H9 (cell line): ENCODE data around the gene NPAS1. TPM values are rescaled to one million over a fixed set of nuclear protein-coding genes. Genes with fewer than 3 reads are reported as not detected.

ENCODE experiments used
- DNase-seq: peaks from one replicate; pipeline ENCODE4 v3.0.0-alpha.2; 2017
- H2AFZ ChIP-seq: one replicate; pipeline ENCODE4 v1.6.1; 2013; ENCODE audit warnings: mild to moderate bottlenecking, low read length, control low read depth, moderate library complexity
- H2AK5ac ChIP-seq: 2 replicates; pipeline ENCODE4 v1.6.1; 2013; ENCODE audit warnings: low read length, control low read depth, mixed read lengths; ENCODE audit not compliant: insufficient read length
- H2BK120ac ChIP-seq: one replicate; pipeline ENCODE4 v1.6.1; 2013; ENCODE audit warnings: low read depth, mild to moderate bottlenecking, low read length, control low read depth, inconsistent platforms; ENCODE audit not compliant: poor library complexity, severe bottlenecking
- H2BK12ac ChIP-seq: 2 replicates; pipeline ENCODE4 v1.6.1; 2013; ENCODE audit warnings: low read length, control low read depth, mixed read lengths, low read depth; ENCODE audit not compliant: insufficient read length
- H2BK15ac ChIP-seq: 2 replicates; pipeline ENCODE4 v1.6.1; 2013; ENCODE audit warnings: low read depth, low read length, control low read depth
- H2BK20ac ChIP-seq: one replicate; pipeline ENCODE4 v1.6.1; 2013; ENCODE audit warnings: low read depth, mild to moderate bottlenecking, low read length, control low read depth, inconsistent platforms; ENCODE audit not compliant: poor library complexity, severe bottlenecking
- H2BK5ac ChIP-seq: 2 replicates; pipeline ENCODE4 v1.6.1; 2013; ENCODE audit warnings: low read length, control low read depth, mixed read lengths; ENCODE audit not compliant: insufficient read length
- H3K14ac ChIP-seq: 2 replicates; pipeline ENCODE4 v1.6.1; 2013; ENCODE audit warnings: low read length, control low read depth; ENCODE audit not compliant: insufficient read depth
- H3K18ac ChIP-seq: 2 replicates; pipeline ENCODE4 v1.6.1; 2013; ENCODE audit warnings: low read depth, mild to moderate bottlenecking, mixed read lengths, low read length, control low read depth; ENCODE audit not compliant: insufficient read length
- H3K23ac ChIP-seq: 2 replicates; pipeline ENCODE4 v1.6.1; 2013; ENCODE audit warnings: low read length, control low read depth, mixed read lengths, low read depth; ENCODE audit not compliant: insufficient read length
- H3K23me2 ChIP-seq: 2 replicates; pipeline ENCODE4 v1.6.1; 2013; ENCODE audit warnings: low read depth, mild to moderate bottlenecking, mixed read lengths, low read length, control low read depth; ENCODE audit not compliant: insufficient read length, poor library complexity, severe bottlenecking
- H3K27ac ChIP-seq: 2 replicates; pipeline ENCODE4 v1.5.1; 2013; ENCODE audit warnings: low read length, control low read depth, mixed read lengths, low read depth; ENCODE audit not compliant: insufficient read length
- H3K27me3 ChIP-seq: 2 replicates; pipeline ENCODE4 v1.6.1; 2013; ENCODE audit warnings: low read length, control low read depth, inconsistent platforms; ENCODE audit not compliant: insufficient read depth
- H3K4ac ChIP-seq: 2 replicates; pipeline ENCODE4 v1.6.1; 2013; ENCODE audit warnings: low read depth, mild to moderate bottlenecking, control low read depth, inconsistent platforms, low read length, moderate library complexity
- H3K4me1 ChIP-seq: 2 replicates; pipeline ENCODE4 v1.6.1; 2013; ENCODE audit warnings: low read length, control low read depth, inconsistent platforms; ENCODE audit not compliant: insufficient read depth
- H3K4me2 ChIP-seq: 2 replicates; pipeline ENCODE4 v1.6.1; 2013; ENCODE audit warnings: low read length, control low read depth, mixed read lengths; ENCODE audit not compliant: insufficient read length, insufficient read depth
- H3K56ac ChIP-seq: 2 replicates; pipeline ENCODE4 v1.6.1; 2013; ENCODE audit warnings: low read depth, mild to moderate bottlenecking, mixed read lengths, low read length, control low read depth; ENCODE audit not compliant: insufficient read length
- H3K79me1 ChIP-seq: 2 replicates; pipeline ENCODE4 v1.6.1; 2013; ENCODE audit warnings: low read depth, mild to moderate bottlenecking, moderate library complexity, low read length, control low read depth, inconsistent platforms; ENCODE audit not compliant: insufficient read depth, poor library complexity, severe bottlenecking
- H3K79me2 ChIP-seq: 2 replicates; pipeline ENCODE4 v1.6.1; 2013; ENCODE audit warnings: low read length, control low read depth, inconsistent platforms; ENCODE audit not compliant: insufficient read depth
- H3K9ac ChIP-seq: 2 replicates; pipeline ENCODE4 v1.6.1; 2013; ENCODE audit warnings: low read length, control low read depth, mixed read lengths; ENCODE audit not compliant: insufficient read length; ENCODE audit errors: extremely low read depth
- H3K9me3 ChIP-seq: one replicate; pipeline ENCODE4 v1.6.1; 2013; ENCODE audit warnings: low read depth, low read length, inconsistent platforms; ENCODE audit not compliant: control insufficient read depth
- H3T11ph ChIP-seq: one replicate; pipeline ENCODE4 v1.6.1; 2013; ENCODE audit warnings: mild to moderate bottlenecking, low read length, control low read depth, inconsistent platforms
- H4K20me1 ChIP-seq: one replicate; pipeline ENCODE4 v1.6.1; 2013; ENCODE audit not compliant: control insufficient read depth, insufficient read length, insufficient read depth
- H4K5ac ChIP-seq: 2 replicates; pipeline ENCODE4 v1.6.1; 2013; ENCODE audit warnings: low read depth, mild to moderate bottlenecking, mixed read lengths, low read length, control low read depth; ENCODE audit not compliant: insufficient read length
- H4K8ac ChIP-seq: replicated peaks from 2 replicates; pipeline ENCODE4 v1.6.1; 2013; ENCODE audit warnings: low read length, control low read depth, mixed read lengths, low read depth; ENCODE audit not compliant: insufficient read length
- H4K91ac ChIP-seq: 2 replicates; pipeline ENCODE4 v1.6.1; 2013; ENCODE audit warnings: low read depth, mild to moderate bottlenecking, moderate library complexity, mixed read lengths, low read length, control low read depth; ENCODE audit not compliant: insufficient read length
- H3K27ac Mint-ChIP-seq, 3 experiments: 2 replicates in 2 of 3; 3 replicates in 1 of 3; pipeline ENCODE4 v1.8.0; 2020 to 2021; ENCODE audit warnings: mixed read lengths in 3 of 3, mild to moderate bottlenecking in 1 of 3, moderate library complexity in 1 of 3
- H3K27me3 Mint-ChIP-seq: 2 replicates; pipeline ENCODE4 v1.8.0; 2021; ENCODE audit warnings: low read depth, mild to moderate bottlenecking, moderate library complexity, mixed read lengths
- H3K36me3 Mint-ChIP-seq, 3 experiments: 2 replicates in 2 of 3; 3 replicates in 1 of 3; pipeline ENCODE4 v1.8.0; 2020 to 2021; ENCODE audit warnings: low read depth in 3 of 3, mixed read lengths in 3 of 3; ENCODE audit not compliant: insufficient read depth in 1 of 3
- H3K4me1 Mint-ChIP-seq, 2 experiments: 2 replicates each; pipeline ENCODE4 v1.8.0; 2020; ENCODE audit warnings: mixed read lengths in 2 of 2
- H3K4me3 Mint-ChIP-seq, 2 experiments: 2 replicates in 1 of 2; 3 replicates in 1 of 2; pipeline ENCODE4 v1.8.0; 2020 to 2021; ENCODE audit warnings: mild to moderate bottlenecking in 2 of 2, mixed read lengths in 2 of 2, moderate library complexity in 1 of 2
- H3K9me3 Mint-ChIP-seq, 2 experiments: 2 replicates in 1 of 2; 3 replicates in 1 of 2; pipeline ENCODE4 v1.8.0; 2020; ENCODE audit warnings: mild to moderate bottlenecking in 2 of 2, mixed read lengths in 2 of 2, moderate library complexity in 1 of 2
- WGBS: extraction: QIAGEN DNeasy Blood & Tissue Kit; methylation state at CpG from one replicate; pipeline ENCODE4 v1.1.7; 2013; ENCODE audit warnings: missing lambda C conversion rate, low lambda C conversion rate, mixed read lengths; ENCODE audit not compliant: insufficient read length; ENCODE audit errors: extremely low coverage; 5-methylcytosine and 5-hydroxymethylcytosine counted together
- total RNA-seq: library from RNA; stranded (reverse); gene quantifications from 2 replicates; pipeline ENCODE4 v1.2.1, GENCODE V29; 2021
- TF ChIP-seq, protein P1 (sequence below): fragments of 200-600 bp; sonication (generic); conservative IDR thresholded peaks from 3 replicates; pipeline ENCODE4 v1.8.0; 2021; ENCODE audit warnings: antibody characterized with exemption, mild to moderate bottlenecking

Gene NPAS1
- total RNA-seq, 1 experiment from 2014 or later = 17.8 TPM

DNA sequence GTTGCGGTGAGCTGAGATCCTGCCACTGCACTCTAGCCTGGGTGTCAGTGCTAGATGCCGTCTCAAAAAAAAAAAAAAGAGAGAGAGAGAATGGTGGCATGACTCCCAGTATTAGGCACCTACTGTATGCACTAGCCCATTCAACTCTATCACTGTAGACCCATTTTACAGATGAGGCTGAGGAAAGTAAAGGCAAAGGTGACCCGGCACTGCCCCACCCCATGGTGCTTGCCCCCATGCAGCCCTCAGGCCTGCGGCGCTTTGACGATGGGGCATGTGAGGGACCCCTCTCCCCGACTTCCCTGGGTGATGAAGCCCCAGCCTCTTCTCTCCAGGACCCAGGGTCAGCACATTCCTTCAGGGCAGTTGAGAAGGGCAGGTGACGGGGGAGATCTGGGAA is 7.3 kb downstream of the NPAS1 start:
- Histone ChIP-seq H3K9ac (no peak overlapping the region), H3K27me3 (peaks cover 19% of the 10 kb centered on the region), H3K27ac (no peak overlapping the region)

More for the DNA sequence above, 7.3 kb downstream of the NPAS1 start:
- Histone ChIP-seq H3K4me2 (no peak overlapping the region), H2AK5ac (no peak overlapping the region), H3K14ac (no peak overlapping the region), H2AFZ (no peak overlapping the region), H4K20me1 (no peaks in the 10 kb centered on the region), H2BK12ac (no peak overlapping the region), H3K79me1 (no peaks in the 10 kb centered on the region), H3K18ac (no peak overlapping the region), H3K4me1 (peaks cover 1% of the 10 kb centered on the region; the same call in 1 of the 2 replicates), H4K91ac (no peak overlapping the region), H3K56ac (no peak overlapping the region), H4K8ac (no peak overlapping the region), H3K23ac (no peak overlapping the region), H2BK5ac (no peak overlapping the region), H2BK120ac (no peak overlapping the region), H3T11ph (no peak overlapping the region), H2BK15ac (no peak overlapping the region), H2BK20ac (no peak overlapping the region), H3K23me2 (peaks cover 9% of the 10 kb centered on the region), H3K9me3 (no peaks in the 10 kb centered on the region), H4K5ac (no peak overlapping the region), H3K4ac (no peak overlapping the region), H3K79me2 (no peaks in the 10 kb centered on the region)
- no peak for DNase-seq
- Mint-ChIP-seq H3K27ac (no peak overlapping the region), H3K4me3 (no peak overlapping the region), H3K27me3 (peaks cover 85% of the 10 kb centered on the region), H3K9me3 (no peaks in the 10 kb centered on the region), H3K4me1 (peaks cover 16 to 30% of the 10 kb centered on the region in 2 experiments), H3K36me3 (peaks cover 0 to 4% (median 4%) of the 10 kb centered on the region in 3 experiments; a peak in 3 of 7 replicates)
- no CpG with 5 or more reads among the region's 8 CpGs for WGBS
- TF ChIP-seq, protein P1, sequence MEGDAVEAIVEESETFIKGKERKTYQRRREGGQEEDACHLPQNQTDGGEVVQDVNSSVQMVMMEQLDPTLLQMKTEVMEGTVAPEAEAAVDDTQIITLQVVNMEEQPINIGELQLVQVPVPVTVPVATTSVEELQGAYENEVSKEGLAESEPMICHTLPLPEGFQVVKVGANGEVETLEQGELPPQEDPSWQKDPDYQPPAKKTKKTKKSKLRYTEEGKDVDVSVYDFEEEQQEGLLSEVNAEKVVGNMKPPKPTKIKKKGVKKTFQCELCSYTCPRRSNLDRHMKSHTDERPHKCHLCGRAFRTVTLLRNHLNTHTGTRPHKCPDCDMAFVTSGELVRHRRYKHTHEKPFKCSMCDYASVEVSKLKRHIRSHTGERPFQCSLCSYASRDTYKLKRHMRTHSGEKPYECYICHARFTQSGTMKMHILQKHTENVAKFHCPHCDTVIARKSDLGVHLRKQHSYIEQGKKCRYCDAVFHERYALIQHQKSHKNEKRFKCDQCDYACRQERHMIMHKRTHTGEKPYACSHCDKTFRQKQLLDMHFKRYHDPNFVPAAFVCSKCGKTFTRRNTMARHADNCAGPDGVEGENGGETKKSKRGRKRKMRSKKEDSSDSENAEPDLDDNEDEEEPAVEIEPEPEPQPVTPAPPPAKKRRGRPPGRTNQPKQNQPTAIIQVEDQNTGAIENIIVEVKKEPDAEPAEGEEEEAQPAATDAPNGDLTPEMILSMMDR = no peak
